Ovary (tissue), 9 donors: ENCODE data around the gene ACTL10. TPM values are rescaled to one million over a fixed set of nuclear protein-coding genes. Genes with fewer than 3 reads are reported as not detected.

Source experiments
- DNase-seq, 5 donors: peaks; one replicate each; pipeline ENCODE4 v3.0.0-alpha.2; 2019 to 2020
- H3K27ac ChIP-seq, 2 donors: fragments of 200-600 bp; one replicate each; pipeline versions ENCODE4 v1.5.1 to v1.8.0; 2019 to 2022
- H3K27me3 ChIP-seq: fragments of 200-600 bp; one replicate; pipeline ENCODE4 v1.8.0; 2022
- H3K36me3 ChIP-seq: fragments of 200-600 bp; sonication (generic); one replicate; pipeline ENCODE4 v1.5.1; 2019
- H3K4me1 ChIP-seq: one replicate; pipeline ENCODE4 v1.8.1; 2013; ENCODE audit warnings: mild to moderate bottlenecking, moderate library complexity; ENCODE audit not compliant: insufficient read depth
- H3K4me3 ChIP-seq: fragments of 200-600 bp; sonication (generic); one replicate; pipeline ENCODE4 v1.5.1; 2017
- H3K9me3 ChIP-seq, 2 donors: fragments of 200-600 bp in 1 of 2; sonication (generic) in 1 of 2; one replicate each; pipeline versions ENCODE4 v1.5.1 to v1.8.1; 2013 to 2019; ENCODE audit warnings: mild to moderate bottlenecking in 1 of 2, moderate library complexity in 1 of 2
- EP300 ChIP-seq: sonication (generic); formaldehyde crosslinking; IDR thresholded peaks from one replicate; pipeline ENCODE4 v1.6.1; 2017; ENCODE audit warnings: antibody characterized with exemption
- POLR2A ChIP-seq: fragments of 450-650 bp; IDR thresholded peaks from one replicate; pipeline ENCODE4 v1.6.1; 2017; ENCODE audit warnings: antibody characterized with exemption, mild to moderate bottlenecking, moderate library complexity
- WGBS, 3 donors: extraction: QIAGEN DNeasy Blood & Tissue Kit in 1 of 3; methylation state at CpG; one replicate each; pipeline versions ENCODE4 v1.1.5 to v1.1.7; 2013 to 2017; 5-methylcytosine and 5-hydroxymethylcytosine counted together
- intact Hi-C, 4 donors: fragments of 100-400 bp; cut with DNase I; formaldehyde crosslinking; loops; one replicate each; pipeline versions ENCODE4 v1.11.0 to v1.15.1; 2022 to 2023
- polyA plus RNA-seq, 2 donors: library from polyadenylated mRNA; stranded (reverse); fragments of 200-250 nt in 1 of 2; fragments of 350-450 nt in 1 of 2; fragmentation: Illumina TruSeq in 1 of 2; extraction: RNeasy Lipid Tissue Mini Kit (QIAGEN cat#74804) in 1 of 2; gene quantifications; one replicate each; pipeline ENCODE4 v1.2.3, GENCODE V29; 2013 to 2014
- total RNA-seq, 7 donors: library from RNA; depleted of rRNA in 2 of 7; stranded (reverse); fragments of >200 nt in 2 of 7; fragmentation: NEBNext Ultra II Directional in 3 of 7; extraction: Animal tissue kit (Norgen Biotek cat#: 25700) in 3 of 7; gene quantifications; one replicate each; pipeline versions ENCODE4 v1.1.0 to v1.2.4, GENCODE V29; 2016 to 2023
- TF ChIP-seq, protein P1 (sequence below), 3 donors: fragments of 450-650 bp in 2 of 3; fragments of 200-600 bp in 1 of 3; IDR thresholded peaks; one replicate each; pipeline versions ENCODE4 v1.5.1 to v1.8.0; 2016 to 2022; ENCODE audit warnings: antibody characterized with exemption in 3 of 3, mild to moderate bottlenecking in 1 of 3
- donor health status: DM: no; HTN: no; CAD: no; lungs with moderate emphysema.
- donor health status: DM: no; HTN: no; CAD: no.
- donor health status: Bipolar disorder and iron deficiency.
- donor health status: DM: yes; HTN: yes; CAD: no.
- donor health status: DM: no; HTN: no; CAD: no.
- donor health status: DM: yes; HTN: yes; CAD: no.

The ACTL10 gene
- total and polyA plus RNA-seq, 9 donors = 0.59 to 2.4 (median 1.6) TPM; not detected in 1

DNA sequence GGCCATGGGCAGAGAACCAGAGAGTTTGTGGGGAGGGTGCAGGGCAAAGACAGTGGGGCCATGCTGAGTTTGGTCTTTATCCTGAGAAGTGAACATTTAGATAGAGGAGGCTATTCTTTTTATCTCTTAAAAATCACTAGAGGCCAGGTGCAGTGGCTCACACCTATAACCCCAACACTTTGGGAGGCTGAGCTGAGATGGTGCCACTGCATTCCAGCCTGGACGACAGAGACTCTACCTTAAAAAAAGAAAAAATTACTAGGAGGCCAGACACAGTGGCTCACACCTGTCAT is 44.6 kb downstream of the ACTL10 start:
- DNase-seq = no peak
- Histone ChIP-seq H3K4me3 (no peak overlapping the region), H3K27ac (no peak overlapping the region), H3K9me3 (no peaks in the 10 kb centered on the region), H3K27me3 (no peaks in the 10 kb centered on the region), H3K4me1 (no peaks in the 10 kb centered on the region), H3K36me3 (no peaks in the 10 kb centered on the region)
- WGBS, 3 donors = 0 to 87% (median 77%) methylated on average over 1 of the region's 1 CpG
- intact Hi-C loops = no loop called here
- TF ChIP-seq, protein P1, sequence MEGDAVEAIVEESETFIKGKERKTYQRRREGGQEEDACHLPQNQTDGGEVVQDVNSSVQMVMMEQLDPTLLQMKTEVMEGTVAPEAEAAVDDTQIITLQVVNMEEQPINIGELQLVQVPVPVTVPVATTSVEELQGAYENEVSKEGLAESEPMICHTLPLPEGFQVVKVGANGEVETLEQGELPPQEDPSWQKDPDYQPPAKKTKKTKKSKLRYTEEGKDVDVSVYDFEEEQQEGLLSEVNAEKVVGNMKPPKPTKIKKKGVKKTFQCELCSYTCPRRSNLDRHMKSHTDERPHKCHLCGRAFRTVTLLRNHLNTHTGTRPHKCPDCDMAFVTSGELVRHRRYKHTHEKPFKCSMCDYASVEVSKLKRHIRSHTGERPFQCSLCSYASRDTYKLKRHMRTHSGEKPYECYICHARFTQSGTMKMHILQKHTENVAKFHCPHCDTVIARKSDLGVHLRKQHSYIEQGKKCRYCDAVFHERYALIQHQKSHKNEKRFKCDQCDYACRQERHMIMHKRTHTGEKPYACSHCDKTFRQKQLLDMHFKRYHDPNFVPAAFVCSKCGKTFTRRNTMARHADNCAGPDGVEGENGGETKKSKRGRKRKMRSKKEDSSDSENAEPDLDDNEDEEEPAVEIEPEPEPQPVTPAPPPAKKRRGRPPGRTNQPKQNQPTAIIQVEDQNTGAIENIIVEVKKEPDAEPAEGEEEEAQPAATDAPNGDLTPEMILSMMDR (IDR thresholded peaks at IDR 0.05) = no peak
- TF ChIP-seq POLR2A = no peak

DNA sequence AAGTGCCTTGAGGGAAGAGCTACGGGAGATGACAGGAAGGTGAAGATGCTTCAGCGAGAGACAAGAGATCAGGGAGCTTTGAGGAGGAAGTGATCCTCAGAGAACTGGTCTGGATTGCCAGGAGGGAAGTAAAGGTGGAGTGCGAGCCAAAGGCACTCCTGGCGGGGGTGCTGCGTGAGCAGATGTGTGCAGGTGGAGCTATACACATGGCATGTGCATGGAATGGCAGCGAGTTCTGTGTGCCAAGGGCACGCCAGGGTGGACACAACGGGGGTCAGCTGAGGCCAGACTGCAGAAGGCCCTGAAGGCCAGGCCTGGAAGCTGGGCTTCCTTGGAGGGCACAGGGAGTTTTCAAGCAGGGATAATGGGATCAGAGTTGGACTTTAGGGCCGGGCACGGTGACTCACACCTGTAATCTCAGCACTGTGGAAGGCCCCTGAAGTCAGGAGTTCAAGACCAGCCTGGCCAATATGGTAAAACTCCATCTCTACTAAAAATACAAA is 47.2 kb downstream of the ACTL10 start:
- no peak for DNase-seq
- H3K27me3 ChIP-seq = no peaks in the 10 kb centered on the region
- no peaks in the 10 kb centered on the region for H3K9me3 ChIP-seq
- no peak for TF ChIP-seq EP300
- TF ChIP-seq, protein P1 (IDR thresholded peaks at IDR 0.05) = no peak
- TF ChIP-seq POLR2A = no peak
- WGBS, 3 donors = 88 to 90% (median 89%) methylated on average over 10 of the region's 10 CpGs
- peaks cover 1% of the 10 kb centered on the region for H3K4me1 ChIP-seq
- intact Hi-C loops = no loop called here
- no peaks in the 10 kb centered on the region for H3K36me3 ChIP-seq
- H3K4me3 ChIP-seq = no peak overlapping the region
- no peak overlapping the region for H3K27ac ChIP-seq

DNA sequence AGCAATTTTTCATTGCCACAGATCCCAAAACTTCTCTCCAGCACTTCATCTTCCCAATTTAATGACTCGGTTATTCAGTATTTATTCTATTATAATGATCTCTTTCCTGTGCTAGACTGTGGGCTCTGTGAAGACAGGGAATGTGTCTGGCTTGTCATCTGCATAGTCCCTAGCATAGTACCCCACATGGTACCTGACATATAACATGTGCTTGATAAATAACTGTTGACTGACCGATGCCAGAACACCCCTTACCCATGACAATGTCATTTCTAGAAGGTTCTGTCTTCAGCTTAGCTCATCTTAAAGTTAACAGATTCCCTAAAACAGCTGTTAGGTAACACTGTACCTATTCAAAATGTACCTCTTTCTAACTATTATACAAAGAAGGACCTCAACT is 49.8 kb downstream of the ACTL10 start:
- intact Hi-C loops = no loop called here

More for the DNA sequence above, 49.8 kb downstream of the ACTL10 start:
- no peak overlapping the region for H3K27ac ChIP-seq
- no peak overlapping the region for H3K4me3 ChIP-seq
- TF ChIP-seq EP300 (no peak), POLR2A (no peak)
- TF ChIP-seq, protein P1 (IDR thresholded peaks at IDR 0.05) = no peak
- no peaks in the 10 kb centered on the region for H3K27me3 ChIP-seq
- H3K4me1 ChIP-seq = peaks cover 12% of the 10 kb centered on the region
- 90 to 92% (median 90%) methylated on average over 2 of the region's 2 CpGs for WGBS, 3 donors
- no peak for DNase-seq
- no peaks in the 10 kb centered on the region for H3K9me3 ChIP-seq
- H3K36me3 ChIP-seq = no peaks in the 10 kb centered on the region

Other genes starting within 250 kb of the ACTL10 start
- 10 to 100 TPM; 18.4 to 31.5 (median 24.2) TPM for gene SNTA1, start 223.2 kb upstream of the ACTL10 start, total RNA-seq
- gene SNTA1, start 223.2 kb upstream of the ACTL10 start, polyA plus RNA-seq = 10 to 100 TPM in 1 of 2 donors, 1 to 10 TPM in 1; 6.3 to 20.2 TPM
- 10 to 100 TPM; 11.5 to 29.8 (median 21.5) TPM for gene CBFA2T2, start 176.8 kb upstream of the ACTL10 start, total RNA-seq
- 10 to 100 TPM in 1 of 2 donors, 1 to 10 TPM in 1; 9.4 to 21.2 TPM for gene CBFA2T2, start 176.8 kb upstream of the ACTL10 start, polyA plus RNA-seq
- gene C20orf144, start 4.6 kb upstream of the ACTL10 start, total RNA-seq = under 1 TPM in 1 of 7 donors, not detected in 6; 0.46 TPM
- gene C20orf144, start 4.6 kb upstream of the ACTL10 start, polyA plus RNA-seq = under 1 TPM in 1 of 2 donors, not detected in 1; 0.05 TPM
- gene NECAB3, start 7.5 kb downstream of the ACTL10 start, total RNA-seq = 100 to 1,000 TPM in 4 of 7 donors, 10 to 100 TPM in 3; 74.3 to 166 (median 103) TPM
- 10 to 100 TPM in 1 of 2 donors, 1 to 10 TPM in 1; 9.2 to 95.6 TPM for gene NECAB3, start 7.5 kb downstream of the ACTL10 start, polyA plus RNA-seq
- 1 to 10 TPM; 2.3 to 7.6 (median 3.4) TPM for gene E2F1, start 19.4 kb downstream of the ACTL10 start, total RNA-seq
- gene E2F1, start 19.4 kb downstream of the ACTL10 start, polyA plus RNA-seq = 1 to 10 TPM in 1 of 2 donors, under 1 TPM in 1; 0.95 to 4.1 TPM
- 10 to 100 TPM in 5 of 7 donors, 1 to 10 TPM in 2; 3.4 to 15.1 (median 11.8) TPM for gene PXMP4, start 53.4 kb downstream of the ACTL10 start, total RNA-seq
- 1 to 10 TPM; 5.3 to 8.8 TPM for gene PXMP4, start 53.4 kb downstream of the ACTL10 start, polyA plus RNA-seq
- gene ZNF341, start 65.1 kb downstream of the ACTL10 start, total RNA-seq = 1 to 10 TPM; 1.2 to 3.8 (median 1.6) TPM
- gene ZNF341, start 65.1 kb downstream of the ACTL10 start, polyA plus RNA-seq = 1 to 10 TPM; 1.2 to 2.3 TPM
- 10 to 100 TPM; 48.5 to 99.1 (median 96.7) TPM for gene CHMP4B, start 144.4 kb downstream of the ACTL10 start, total RNA-seq
- gene CHMP4B, start 144.4 kb downstream of the ACTL10 start, polyA plus RNA-seq = 100 to 1,000 TPM; 118 to 153 TPM